NT2/D1 (cell line): ENCODE data around the gene ST6GALNAC6.
A peak's percentile ranks its signal among the peaks of the same experiment; 100 is the strongest.

ENCODE experiments used
- DNase-seq: peaks from one replicate; pipeline ENCODE4 v3.0.0-alpha.2; 2011; ENCODE audit warnings: low read depth, low spot score
- H3K27me3 ChIP-seq: 2 replicates; pipeline ENCODE4 v1.6.0; 2011; ENCODE audit warnings: mild to moderate bottlenecking; ENCODE audit not compliant: insufficient read length, insufficient read depth
- H3K36me3 ChIP-seq: 2 replicates; pipeline ENCODE4 v1.6.1; 2011; ENCODE audit warnings: mild to moderate bottlenecking, low read length, mixed read lengths; ENCODE audit not compliant: insufficient read depth, insufficient read length
- H3K4me1 ChIP-seq: 2 replicates; pipeline ENCODE4 v1.5.1; 2011; ENCODE audit not compliant: insufficient read depth, insufficient read length
- H3K4me3 ChIP-seq: 2 replicates; pipeline ENCODE4 v1.5.1; 2011; ENCODE audit warnings: low read depth; ENCODE audit not compliant: insufficient read length
- H3K9ac ChIP-seq: 2 replicates; pipeline ENCODE4 v1.6.0; 2011; ENCODE audit warnings: low read depth; ENCODE audit not compliant: insufficient read length
- H3K9me3 ChIP-seq: 2 replicates; pipeline ENCODE4 v1.5.1; 2011; ENCODE audit warnings: mild to moderate bottlenecking, low read length; ENCODE audit not compliant: insufficient read depth
- SUZ12 ChIP-seq: IDR thresholded peaks from 2 replicates; pipeline ENCODE4 v1.6.1; 2011; ENCODE audit not compliant: insufficient read length, insufficient read depth; ENCODE audit errors: extremely low read depth
- YY1 ChIP-seq: IDR thresholded peaks from 2 replicates; pipeline ENCODE4 v1.6.1; 2011; ENCODE audit not compliant: insufficient read length, insufficient read depth
- ZNF274 ChIP-seq: IDR thresholded peaks from 2 replicates; pipeline ENCODE4 v1.6.1; 2011; ENCODE audit warnings: mild to moderate bottlenecking, low read depth, low read length

ST6GALNAC6 gene

DNA sequence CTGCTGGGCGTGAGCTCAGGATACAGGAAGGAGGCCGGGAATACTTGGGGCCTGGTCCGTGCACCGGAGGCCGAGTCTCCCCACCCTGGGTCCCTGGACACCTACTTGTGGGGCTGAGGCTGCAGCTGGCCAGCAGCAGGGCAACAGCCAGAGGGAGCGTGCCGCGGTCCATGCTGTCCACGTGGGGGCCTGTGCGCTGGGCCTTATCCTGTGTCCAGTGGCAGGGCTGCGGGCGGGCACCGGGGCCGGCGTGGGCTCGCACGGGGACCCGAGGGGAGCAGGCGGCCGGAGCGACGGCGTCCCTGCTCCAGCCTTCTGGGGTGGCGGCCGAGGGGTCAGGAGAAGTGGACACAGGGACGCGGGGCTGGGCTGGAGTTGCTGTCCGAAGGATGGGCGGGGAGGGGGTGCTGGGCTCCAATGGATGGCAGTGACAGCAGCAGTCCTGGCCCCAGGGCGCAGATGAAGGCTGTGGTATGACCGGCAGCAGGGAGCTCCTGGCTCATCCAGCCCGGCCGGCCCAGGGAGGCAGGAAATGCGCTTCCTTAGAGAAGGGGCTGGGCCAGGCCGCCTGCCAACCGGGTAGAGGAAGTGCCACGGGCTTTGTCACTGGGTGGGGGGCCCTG is 45.1 kb downstream of the ST6GALNAC6 start, which contains the start of gene ENG:
Gene ENG, minus strand, starts transcription at position 475 of the 623 bp plus-strand sequence. Its CDS starts 303 bp downstream, at position 172.
- Histone ChIP-seq H3K9ac (peak within 1 kb of the TSS; percentile 68), H3K9me3 (peaks cover 8% of the 10 kb centered on the region; the same call in 1 of the 2 replicates), H3K36me3 (no peaks in the 10 kb centered on the region), H3K27me3 (no peaks in the 10 kb centered on the region), H3K4me3 (peak within 1 kb of the TSS; percentile 2), H3K4me1 (peaks cover 10% of the 10 kb centered on the region)
- no peak for TF ChIP-seq YY1
- no peak for TF ChIP-seq ZNF274
- TF ChIP-seq SUZ12, result no peak
- DNase-seq, result no peak

DNA sequence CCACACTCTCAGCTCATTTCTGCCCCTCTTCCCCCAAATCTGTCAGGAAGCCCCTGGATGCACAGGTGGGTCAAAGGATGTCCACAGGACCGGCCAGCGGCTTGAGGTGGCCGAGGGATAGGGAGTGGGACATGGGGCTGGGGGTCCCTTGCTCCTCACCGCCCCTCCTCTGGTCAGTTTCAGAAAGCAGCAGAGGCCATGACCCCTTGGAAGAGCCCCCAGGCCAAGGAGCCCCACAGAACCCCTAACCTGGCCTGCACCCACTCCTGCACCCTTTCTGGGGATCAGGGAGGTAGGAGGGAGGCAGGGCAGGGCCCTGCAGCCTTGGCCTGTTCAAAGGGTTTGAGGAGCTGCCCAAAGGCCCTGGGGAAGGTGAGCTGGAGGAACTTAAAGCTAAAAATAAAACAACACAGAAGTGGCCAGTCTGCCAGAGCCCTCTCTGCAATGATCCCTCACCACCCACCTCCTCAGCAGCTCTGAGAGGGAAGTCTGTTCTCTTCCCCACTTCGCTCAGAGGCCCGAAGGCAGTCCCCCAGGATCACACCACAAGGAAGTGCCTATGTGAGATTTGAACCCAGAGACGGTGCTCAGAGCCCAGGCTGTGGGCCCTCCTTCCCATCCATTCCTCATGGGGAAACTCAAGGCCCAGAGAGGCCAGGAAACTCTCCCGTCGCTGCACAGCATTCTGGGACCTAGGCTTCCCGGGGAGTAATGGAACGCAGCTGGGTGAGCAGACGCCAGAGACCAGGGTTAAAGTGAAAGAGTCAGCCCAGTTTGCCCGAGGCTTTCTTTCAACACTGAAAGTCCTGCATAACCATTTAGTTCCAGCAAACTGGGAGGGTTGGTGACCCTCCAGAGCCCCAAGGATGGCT is 45.9 kb downstream of the ST6GALNAC6 start:
- H3K9ac ChIP-seq, result peak overlapping the region; percentile 68
- TF ChIP-seq SUZ12 (no peak), YY1 (no peak), ZNF274 (no peak)

DNA sequence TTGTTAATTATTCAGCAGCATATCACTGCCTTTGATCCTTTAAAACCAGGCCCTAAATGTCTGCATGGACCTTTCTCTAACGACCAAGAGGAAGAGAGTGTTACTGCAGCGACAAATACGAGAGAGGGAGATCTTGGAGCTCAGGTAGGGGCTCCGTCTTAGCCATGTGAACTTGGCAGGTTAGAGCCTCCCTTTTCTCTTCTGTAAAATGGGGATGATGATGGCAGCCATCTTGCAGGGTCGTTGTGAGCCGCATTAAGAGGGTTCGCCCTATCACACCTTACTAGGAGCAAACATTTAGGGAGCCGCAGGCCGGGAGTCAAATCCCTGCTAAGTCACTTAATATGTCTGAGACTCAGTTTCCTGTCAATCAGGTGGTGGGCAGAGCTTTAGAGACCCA is 46.6 kb downstream of the ST6GALNAC6 start:
- no peak overlapping the region for H3K4me3 ChIP-seq

More for the DNA sequence above, 45.9 kb downstream of the ST6GALNAC6 start:
- H3K27me3 ChIP-seq, result no peaks in the 10 kb centered on the region
- no peaks in the 10 kb centered on the region for H3K36me3 ChIP-seq
- no peak for DNase-seq
- H3K4me1 ChIP-seq, result peaks cover 10% of the 10 kb centered on the region
- H3K4me3 ChIP-seq, result peak overlapping the region; percentile 2
- peaks cover 15% of the 10 kb centered on the region; the same call in 1 of the 2 replicates for H3K9me3 ChIP-seq

DNA sequence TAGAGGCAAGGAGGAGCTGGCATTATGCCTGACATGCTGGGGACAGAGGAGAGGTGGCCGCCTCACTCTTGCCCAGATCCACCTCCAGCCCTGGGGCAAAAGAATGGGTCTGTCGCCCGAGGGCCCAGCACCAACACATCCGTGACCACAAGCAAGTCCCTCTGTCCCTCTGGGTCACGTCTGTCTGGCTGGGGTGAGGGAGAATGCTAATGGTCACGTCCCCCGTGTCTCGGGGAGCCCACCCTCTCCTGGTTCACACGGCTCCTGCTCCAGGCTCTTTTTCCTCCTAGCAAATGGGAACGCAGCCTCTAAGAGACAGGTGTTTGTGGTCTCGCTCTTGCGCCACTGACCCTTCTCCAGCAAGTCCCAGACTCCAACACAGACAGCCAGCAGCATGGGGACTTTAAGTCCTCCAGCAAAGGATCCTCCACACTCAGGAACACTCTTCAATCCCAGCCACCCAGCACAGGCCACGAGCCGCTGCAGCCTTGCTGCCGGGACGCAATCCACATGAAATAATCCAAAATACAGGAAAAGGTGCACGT is 49.0 kb downstream of the ST6GALNAC6 start:
- Histone ChIP-seq H3K27me3 (no peaks in the 10 kb centered on the region), H3K9me3 (peaks cover 20% of the 10 kb centered on the region; the same call in 1 of the 2 replicates), H3K4me3 (no peak overlapping the region), H3K36me3 (no peaks in the 10 kb centered on the region), H3K9ac (no peak overlapping the region), H3K4me1 (peaks cover 10% of the 10 kb centered on the region)
- TF ChIP-seq ZNF274, result no peak
- TF ChIP-seq YY1, result no peak
- no peak for TF ChIP-seq SUZ12
- no peak for DNase-seq

More for the DNA sequence above, 46.6 kb downstream of the ST6GALNAC6 start:
- H3K4me1 ChIP-seq, result peaks cover 10% of the 10 kb centered on the region
- no peak overlapping the region for H3K9ac ChIP-seq
- DNase-seq, result no peak
- TF ChIP-seq YY1 (no peak), ZNF274 (no peak), SUZ12 (no peak)
- H3K36me3 ChIP-seq, result no peaks in the 10 kb centered on the region
- H3K9me3 ChIP-seq, result peaks cover 20% of the 10 kb centered on the region; the same call in 1 of the 2 replicates
- no peaks in the 10 kb centered on the region for H3K27me3 ChIP-seq

DNA sequence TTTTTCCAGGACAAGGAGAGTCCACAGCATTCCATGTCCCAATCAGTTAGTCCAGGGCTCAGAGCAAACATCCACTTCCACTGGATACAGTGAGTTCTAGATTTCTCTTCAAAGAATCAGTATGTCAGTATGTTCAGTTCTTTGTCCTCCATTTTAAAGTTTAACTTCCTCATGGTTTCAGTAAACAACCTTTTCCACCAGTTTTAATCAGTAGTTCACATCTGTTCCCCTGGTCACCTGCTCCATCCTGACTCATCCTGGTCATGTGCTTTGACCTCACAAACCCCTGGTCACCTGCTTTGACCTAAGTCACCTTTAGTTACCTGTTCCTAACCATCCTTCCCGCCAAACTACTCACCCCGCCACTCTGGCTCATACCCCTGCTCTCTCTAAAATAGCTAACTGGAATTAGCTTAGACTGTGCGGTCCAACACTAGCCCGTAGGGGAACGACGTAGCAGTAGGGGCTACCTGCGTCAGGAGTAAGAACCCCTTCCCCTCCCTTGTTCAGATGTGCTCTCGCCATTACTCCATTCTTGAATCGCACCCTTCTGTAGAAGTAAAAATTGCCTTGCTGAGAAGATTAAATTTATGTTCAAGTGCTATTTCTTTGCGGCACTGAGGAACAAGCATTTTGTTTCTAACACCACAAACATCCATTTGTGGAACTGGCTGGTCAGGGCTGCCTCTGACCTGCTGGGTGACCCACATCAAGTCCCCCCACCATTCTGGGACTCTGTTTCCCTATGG is 50.5 kb downstream of the ST6GALNAC6 start:
- H3K9ac ChIP-seq, result no peak overlapping the region
- DNase-seq, result no peak
- no peak overlapping the region for H3K4me3 ChIP-seq
- no peaks in the 10 kb centered on the region for H3K36me3 ChIP-seq
- H3K4me1 ChIP-seq, result peaks cover 12% of the 10 kb centered on the region
- TF ChIP-seq SUZ12 (no peak), ZNF274 (no peak), YY1 (no peak)
- peaks cover 20% of the 10 kb centered on the region; the same call in 1 of the 2 replicates for H3K9me3 ChIP-seq
- H3K27me3 ChIP-seq, result no peaks in the 10 kb centered on the region

DNA sequence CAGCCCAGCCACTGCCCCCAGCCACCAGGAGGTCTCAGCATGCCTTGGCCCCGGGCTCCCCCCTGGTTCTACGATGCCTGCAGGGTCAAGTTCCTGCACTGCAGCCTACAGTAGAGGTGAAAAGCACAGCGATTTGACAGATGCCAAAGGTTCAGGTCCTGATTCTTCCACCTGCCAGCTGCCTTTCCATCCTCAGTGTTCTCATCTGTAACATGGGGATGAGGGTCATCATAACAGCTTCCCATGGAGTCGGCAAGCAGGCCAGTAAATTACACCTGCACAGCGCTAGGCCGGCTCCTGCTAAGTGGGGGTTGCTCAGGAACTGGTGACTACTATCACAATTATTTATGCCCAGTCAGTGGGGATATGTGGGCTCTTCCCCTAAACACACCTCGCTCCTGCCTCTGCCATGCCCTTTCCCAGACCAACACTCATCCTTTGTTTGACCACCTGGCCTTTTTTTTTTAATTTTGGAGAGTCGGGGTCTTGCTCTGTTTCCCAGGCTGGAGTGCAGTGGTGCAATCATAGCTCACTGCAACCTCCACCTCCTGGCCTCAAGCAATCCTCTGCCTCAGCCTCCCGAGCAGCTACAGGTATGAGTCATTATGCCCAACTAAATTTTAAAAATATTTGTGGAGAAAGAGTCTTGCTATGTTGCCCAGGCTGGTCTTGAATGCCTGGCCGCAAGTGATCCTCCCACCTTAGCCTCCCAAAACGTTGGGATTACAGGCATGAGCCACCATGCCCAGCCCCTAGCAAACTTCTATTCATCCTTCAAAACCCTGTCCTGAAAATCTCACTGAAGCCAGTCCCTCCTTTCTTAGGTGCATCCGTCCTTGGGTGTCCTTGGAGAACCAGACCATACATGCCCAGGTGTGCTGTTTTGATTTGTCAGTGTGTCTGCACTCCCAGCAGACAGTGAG is 51.3 kb downstream of the ST6GALNAC6 start:
- Histone ChIP-seq H3K4me1 (peaks cover 8% of the 10 kb centered on the region), H3K27me3 (no peaks in the 10 kb centered on the region), H3K36me3 (no peaks in the 10 kb centered on the region), H3K9ac (no peak overlapping the region), H3K9me3 (peaks cover 20% of the 10 kb centered on the region; the same call in 1 of the 2 replicates), H3K4me3 (no peak overlapping the region)
- no peak for DNase-seq
- TF ChIP-seq YY1 (no peak), ZNF274 (no peak), SUZ12 (no peak)
